Central memory CD8-positive, alpha-beta T cell (primary cell): ENCODE measurements around the gene PDE3A.

Experiments
- ATAC-seq: fragments of 150-1000 bp; cut with Tn5 transposase; replicated peaks from 2 replicates; pipeline ENCODE4 v1.10.0; 2022; ENCODE audit warnings: mild to moderate bottlenecking, moderate FRiP score, moderate number of reproducible peaks; ENCODE audit not compliant: poor library complexity, severe bottlenecking; ENCODE audit errors: extremely low read depth
- DNase-seq, 2 donors: peaks; one replicate each; pipeline ENCODE4 v3.0.0; 2021; ENCODE audit warnings: low spot score in 2 of 2
- H3K27ac Mint-ChIP-seq: one replicate; pipeline ENCODE4 v1.8.0; 2022; ENCODE audit warnings: low read depth, mild to moderate bottlenecking, moderate library complexity, mixed read lengths
- H3K27me3 Mint-ChIP-seq: one replicate; pipeline ENCODE4 v1.8.0; 2022; ENCODE audit warnings: mixed read lengths
- H3K36me3 Mint-ChIP-seq: one replicate; pipeline ENCODE4 v1.8.0; 2022; ENCODE audit warnings: mild to moderate bottlenecking, moderate library complexity, mixed read lengths; ENCODE audit not compliant: insufficient read depth
- H3K4me1 Mint-ChIP-seq: one replicate; pipeline ENCODE4 v1.8.0; 2022; ENCODE audit warnings: mixed read lengths
- H3K4me3 Mint-ChIP-seq: one replicate; pipeline ENCODE4 v1.8.0; 2022; ENCODE audit warnings: mild to moderate bottlenecking, moderate library complexity, mixed read lengths
- H3K9me3 Mint-ChIP-seq: one replicate; pipeline ENCODE4 v1.8.0; 2022; ENCODE audit warnings: mixed read lengths

PDE3A gene

GRCh38 chr12:20453756-20454310, 85.5 kb downstream of the PDE3A start:
- Mint-ChIP-seq H3K9me3 (no peaks in the 10 kb centered on the region), H3K27me3 (no peaks in the 10 kb centered on the region), H3K4me1 (no peaks in the 10 kb centered on the region), H3K36me3 (no peaks in the 10 kb centered on the region), H3K4me3 (no peak overlapping the region), H3K27ac (no peak overlapping the region)
- ATAC-seq, result no peak
- no peak for DNase-seq

DNA sequence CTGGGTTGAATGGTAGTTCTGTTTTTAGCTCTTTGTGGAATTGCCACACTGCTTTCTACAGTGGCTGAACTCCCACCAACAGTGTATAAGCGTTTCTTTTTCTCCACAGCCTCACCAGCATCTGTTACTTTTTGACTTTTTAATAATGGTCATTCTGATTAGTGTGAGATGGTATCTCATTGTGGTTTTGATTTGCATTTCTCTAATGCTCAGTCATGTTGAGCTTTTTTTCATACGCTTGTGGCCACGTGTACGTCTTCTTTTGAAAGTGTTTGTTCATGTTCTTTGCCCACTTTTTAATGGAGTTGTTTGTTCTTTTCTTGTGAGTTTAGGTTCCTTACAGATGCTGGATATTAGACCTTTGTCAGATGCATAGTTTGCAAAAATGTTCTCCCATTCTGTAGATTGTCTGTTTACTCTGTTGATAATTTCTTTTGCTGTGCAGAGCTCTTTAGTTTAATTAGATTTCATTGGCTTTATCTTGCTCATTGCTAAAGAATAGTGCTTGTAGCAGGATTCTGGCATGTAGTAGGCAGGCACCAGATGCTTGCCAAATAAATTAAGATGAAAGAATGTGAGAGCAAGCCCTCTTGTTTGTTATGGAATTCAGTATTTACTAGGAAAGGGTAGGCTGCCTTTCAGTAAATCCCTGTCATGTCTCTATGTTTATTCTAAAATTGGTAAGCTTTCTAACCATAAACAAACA, 86.8 kb downstream of the PDE3A start:
- Mint-ChIP-seq H3K27ac (no peak overlapping the region), H3K36me3 (no peaks in the 10 kb centered on the region), H3K4me1 (no peaks in the 10 kb centered on the region), H3K9me3 (no peaks in the 10 kb centered on the region), H3K4me3 (no peak overlapping the region), H3K27me3 (no peaks in the 10 kb centered on the region)
- ATAC-seq (no peak), DNase-seq (no peak)

GRCh38 chr12:20457582-20457981, 89.2 kb downstream of the PDE3A start:
- no peak for DNase-seq
- Mint-ChIP-seq H3K9me3 (no peaks in the 10 kb centered on the region), H3K27me3 (no peaks in the 10 kb centered on the region), H3K27ac (no peak overlapping the region), H3K36me3 (no peaks in the 10 kb centered on the region), H3K4me3 (no peak overlapping the region), H3K4me1 (no peaks in the 10 kb centered on the region)
- ATAC-seq, result no peak

- H3K9me3 Mint-ChIP-seq, result no peaks in the 10 kb centered on the region
- no peaks in the 10 kb centered on the region for H3K4me1 Mint-ChIP-seq
- no peak overlapping the region for H3K4me3 Mint-ChIP-seq
- ATAC-seq (no peak), DNase-seq (no peak)
- no peak overlapping the region for H3K27ac Mint-ChIP-seq
- H3K27me3 Mint-ChIP-seq, result no peaks in the 10 kb centered on the region
- H3K36me3 Mint-ChIP-seq, result no peaks in the 10 kb centered on the region
Observed at GRCh38 chr12:20458011-20458410, 89.7 kb downstream of the PDE3A start.

DNA sequence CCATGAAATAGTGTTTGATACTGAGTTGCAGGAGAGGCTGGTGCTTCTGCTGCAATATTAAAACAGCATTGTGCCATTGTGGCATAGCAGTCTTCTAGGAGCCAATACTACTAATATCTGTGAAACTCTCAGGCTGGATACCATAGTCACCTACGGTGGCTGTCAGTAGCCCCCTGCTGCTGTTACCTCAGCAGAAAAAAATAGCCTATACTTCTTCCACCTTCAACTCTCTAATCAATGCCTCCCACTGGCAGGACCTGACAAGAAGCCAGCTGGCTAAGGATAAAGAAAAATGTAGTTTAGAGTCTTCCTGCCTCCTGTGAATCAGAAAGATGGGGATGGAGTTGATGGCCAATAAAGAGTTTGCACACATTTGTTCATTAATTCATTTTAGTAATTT, 91.6 kb downstream of the PDE3A start:
- Mint-ChIP-seq H3K4me3 (no peak overlapping the region), H3K9me3 (no peaks in the 10 kb centered on the region), H3K27me3 (no peaks in the 10 kb centered on the region), H3K4me1 (no peaks in the 10 kb centered on the region), H3K27ac (no peak overlapping the region), H3K36me3 (no peaks in the 10 kb centered on the region)
- ATAC-seq, result no peak
- DNase-seq, result no peak

GRCh38 chr12:20460956-20461355, 92.6 kb downstream of the PDE3A start:
- H3K36me3 Mint-ChIP-seq, result no peaks in the 10 kb centered on the region
- ATAC-seq (no peak), DNase-seq (no peak)
- no peak overlapping the region for H3K27ac Mint-ChIP-seq
- no peaks in the 10 kb centered on the region for H3K9me3 Mint-ChIP-seq
- no peaks in the 10 kb centered on the region for H3K27me3 Mint-ChIP-seq
- no peak overlapping the region for H3K4me3 Mint-ChIP-seq
- H3K4me1 Mint-ChIP-seq, result no peaks in the 10 kb centered on the region

GRCh38 chr12:20463913-20464524, 95.7 kb downstream of the PDE3A start:
- DNase-seq (no peak), ATAC-seq (no peak)
- Mint-ChIP-seq H3K4me3 (no peak overlapping the region), H3K36me3 (no peaks in the 10 kb centered on the region), H3K4me1 (no peaks in the 10 kb centered on the region), H3K27ac (no peak overlapping the region), H3K9me3 (no peaks in the 10 kb centered on the region), H3K27me3 (no peaks in the 10 kb centered on the region)

DNA sequence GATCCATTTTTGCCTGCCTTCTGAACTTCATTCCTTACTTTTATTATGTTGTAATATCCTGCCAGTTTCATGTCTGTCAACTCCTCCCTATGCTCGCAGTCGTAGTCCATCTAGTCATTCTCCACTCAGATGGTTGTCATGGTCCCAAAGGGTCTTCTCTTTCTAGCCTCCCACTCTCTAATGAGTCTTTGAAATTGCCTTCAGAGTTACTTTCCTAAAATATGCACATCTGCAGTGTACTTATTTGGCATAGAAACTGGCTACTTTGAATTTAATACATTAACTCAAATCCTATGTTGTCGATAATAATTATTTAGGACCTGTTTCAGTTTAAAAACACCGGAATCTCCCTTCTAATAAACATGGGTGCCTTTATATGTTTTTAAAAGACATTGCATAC, 101.0 kb downstream of the PDE3A start:
- ATAC-seq (no peak), DNase-seq (no peak)
- H3K4me3 Mint-ChIP-seq, result no peak overlapping the region
- H3K27me3 Mint-ChIP-seq, result no peaks in the 10 kb centered on the region
- no peaks in the 10 kb centered on the region for H3K9me3 Mint-ChIP-seq
- H3K27ac Mint-ChIP-seq, result no peak overlapping the region
- H3K36me3 Mint-ChIP-seq, result no peaks in the 10 kb centered on the region
- no peaks in the 10 kb centered on the region for H3K4me1 Mint-ChIP-seq

GRCh38 chr12:20469756-20470155, 101.4 kb downstream of the PDE3A start:
- Mint-ChIP-seq H3K36me3 (no peaks in the 10 kb centered on the region), H3K4me1 (no peaks in the 10 kb centered on the region), H3K4me3 (no peak overlapping the region), H3K27me3 (no peaks in the 10 kb centered on the region), H3K9me3 (no peaks in the 10 kb centered on the region), H3K27ac (no peak overlapping the region)
- DNase-seq (no peak), ATAC-seq (no peak)

DNA sequence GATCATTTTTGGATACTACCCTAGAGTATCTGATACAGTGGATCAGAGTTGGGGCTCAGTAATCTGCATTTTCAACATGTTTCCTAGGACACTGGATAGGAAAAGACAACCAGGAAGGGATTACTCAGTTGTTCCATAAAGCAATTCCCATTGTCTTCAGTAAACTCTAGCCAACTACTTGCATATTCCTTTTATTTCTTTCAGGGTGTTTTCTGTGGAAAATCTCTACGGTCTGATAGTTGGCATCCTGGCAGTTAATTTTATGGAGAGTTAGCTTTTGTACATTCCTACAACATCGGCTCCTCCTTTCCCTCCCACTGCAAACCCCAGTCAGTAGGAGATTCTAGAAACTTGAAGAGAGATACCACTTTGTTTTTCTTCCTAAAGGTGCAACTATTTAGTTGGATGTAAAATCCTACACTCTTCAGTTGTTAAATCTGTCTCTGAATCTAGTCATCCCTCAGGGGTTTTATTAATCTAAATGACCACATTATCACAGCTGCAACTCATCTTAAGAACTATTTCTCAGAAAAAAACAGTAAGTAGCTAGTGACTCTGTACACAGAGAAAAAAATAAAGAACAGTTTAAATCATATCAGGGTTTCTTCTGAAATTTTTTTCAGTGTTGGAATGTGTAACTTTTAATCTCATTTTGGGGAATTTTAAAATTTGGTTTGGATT, 103.9 kb downstream of the PDE3A start:
- Mint-ChIP-seq H3K27ac (no peak overlapping the region), H3K4me3 (no peak overlapping the region), H3K4me1 (no peaks in the 10 kb centered on the region), H3K9me3 (no peaks in the 10 kb centered on the region), H3K36me3 (no peaks in the 10 kb centered on the region), H3K27me3 (no peaks in the 10 kb centered on the region)
- DNase-seq (no peak), ATAC-seq (no peak)

DNA sequence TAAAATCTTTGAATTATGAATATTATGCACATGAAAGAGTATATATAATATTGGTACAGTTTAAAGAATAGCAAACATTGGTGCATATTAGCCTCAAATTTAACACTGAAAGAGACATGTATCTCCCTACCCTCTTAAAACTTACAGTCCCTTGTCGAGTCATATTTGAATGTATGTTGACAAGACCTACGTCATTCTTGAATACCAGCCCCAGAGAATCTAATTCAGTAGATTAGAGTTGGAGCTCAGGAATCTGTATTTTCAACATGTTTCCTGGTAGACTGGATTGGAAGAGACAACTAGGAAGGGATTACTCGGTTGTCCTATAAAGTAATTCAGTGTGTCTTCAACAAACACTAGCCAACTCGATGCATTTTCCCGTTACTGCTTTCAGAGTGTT, 104.8 kb downstream of the PDE3A start:
- ATAC-seq (no peak), DNase-seq (no peak)
- Mint-ChIP-seq H3K9me3 (no peaks in the 10 kb centered on the region), H3K27me3 (no peaks in the 10 kb centered on the region), H3K27ac (no peak overlapping the region), H3K4me1 (no peaks in the 10 kb centered on the region), H3K36me3 (no peaks in the 10 kb centered on the region), H3K4me3 (no peak overlapping the region)

- H3K4me3 Mint-ChIP-seq, result no peak overlapping the region
- H3K9me3 Mint-ChIP-seq, result no peaks in the 10 kb centered on the region
- ATAC-seq, result no peak
- no peaks in the 10 kb centered on the region for H3K4me1 Mint-ChIP-seq
- H3K36me3 Mint-ChIP-seq, result no peaks in the 10 kb centered on the region
- H3K27ac Mint-ChIP-seq, result no peak overlapping the region
- no peak for DNase-seq
- H3K27me3 Mint-ChIP-seq, result no peaks in the 10 kb centered on the region
Observed at GRCh38 chr12:20474016-20474415, 105.7 kb downstream of the PDE3A start.

DNA sequence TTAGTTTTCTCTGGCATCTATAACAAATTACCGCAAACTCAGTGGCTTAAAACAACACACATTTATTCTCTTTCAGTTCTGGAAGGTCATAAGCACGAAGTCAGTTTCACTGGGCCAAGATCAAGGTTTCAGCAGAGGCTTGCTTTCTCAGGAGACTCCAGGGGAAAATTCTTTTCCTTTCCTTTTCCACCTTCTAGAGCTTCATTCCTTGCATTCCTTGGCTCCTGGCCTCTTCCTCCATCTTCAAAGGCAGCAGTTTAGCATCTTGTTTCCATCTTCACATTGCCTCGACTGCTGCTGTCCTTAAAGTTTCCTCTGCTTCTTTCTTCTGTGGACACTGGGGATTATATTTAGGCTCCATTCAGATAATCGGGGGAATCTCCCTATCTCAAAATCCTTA, 106.1 kb downstream of the PDE3A start:
- H3K36me3 Mint-ChIP-seq, result no peaks in the 10 kb centered on the region
- no peak overlapping the region for H3K4me3 Mint-ChIP-seq
- no peaks in the 10 kb centered on the region for H3K27me3 Mint-ChIP-seq
- no peak overlapping the region for H3K27ac Mint-ChIP-seq
- ATAC-seq (no peak), DNase-seq (no peak)
- H3K4me1 Mint-ChIP-seq, result no peaks in the 10 kb centered on the region
- H3K9me3 Mint-ChIP-seq, result no peaks in the 10 kb centered on the region
